HepG2 (cell line): Measurements from ENCODE around the gene FMNL1. TPM values are rescaled to one million over a fixed set of nuclear protein-coding genes. Genes with fewer than 3 reads are reported as not detected.
A peak's percentile ranks its signal among the peaks of the same experiment; 100 is the strongest.

Source experiments
- CBX5 ChIP-seq: sonication (generic); formaldehyde crosslinking; IDR thresholded peaks from 2 replicates; pipeline ENCODE4 v1.4.0; 2020; ENCODE audit warnings: missing genetic modification reagents, borderline replicate concordance
- CREB3 ChIP-seq: sonication (generic); formaldehyde crosslinking; IDR thresholded peaks from 2 replicates; pipeline ENCODE4 v1.5.0; 2020; ENCODE audit warnings: missing genetic modification reagents
- ETV5 ChIP-seq: IDR thresholded peaks from 2 replicates; pipeline ENCODE4 v1.6.1; 2018; ENCODE audit warnings: missing biosample characterization, missing genetic modification reagents, inconsistent platforms, borderline replicate concordance
- HNF4G ChIP-seq, 2 experiments: sonication (generic) in 1 of 2; formaldehyde crosslinking in 1 of 2; IDR thresholded peaks; 2 replicates each; pipeline versions ENCODE4 v1.4.0 to v1.6.1; 2011 to 2020; ENCODE audit warnings: borderline replicate concordance in 2 of 2, low read depth in 2 of 2, mild to moderate bottlenecking in 2 of 2, low read length in 1 of 2, missing genetic modification reagents in 1 of 2, moderate library complexity in 1 of 2
- IRF1 ChIP-seq: sonication (generic); formaldehyde crosslinking; IDR thresholded peaks from 2 replicates; pipeline ENCODE4 v1.4.0; 2020; ENCODE audit warnings: low read depth, mild to moderate bottlenecking, missing genetic modification reagents
- KAT7 ChIP-seq: IDR thresholded peaks from 2 replicates; pipeline ENCODE4 v1.6.1; 2018; ENCODE audit warnings: borderline replicate concordance, missing compliant biosample characterization
- KLF16 ChIP-seq, 2 experiments: sonication (generic) in 1 of 2; formaldehyde crosslinking in 1 of 2; IDR thresholded peaks; 2 replicates each; pipeline versions ENCODE4 v1.6.1 to v1.8.0; 2016 to 2023; ENCODE audit warnings: missing genetic modification reagents in 2 of 2, missing compliant biosample characterization in 1 of 2
- PTBP1 ChIP-seq: fragments of 200-400 bp; formaldehyde crosslinking; IDR thresholded peaks from 2 replicates; pipeline ENCODE4 v1.6.1; 2018; ENCODE audit warnings: low read length, low read depth; ENCODE audit not compliant: poor library complexity, severe bottlenecking
- RFX3 ChIP-seq: IDR thresholded peaks from 2 replicates; pipeline ENCODE4 v1.6.1; 2016; ENCODE audit warnings: missing biosample characterization, missing genetic modification reagents
- SOX5 ChIP-seq: IDR thresholded peaks from 2 replicates; pipeline ENCODE4 v1.6.1; 2016; ENCODE audit warnings: borderline replicate concordance
- TBX2 ChIP-seq: sonication (generic); formaldehyde crosslinking; IDR thresholded peaks from 2 replicates; pipeline ENCODE4 v1.5.0; 2020; ENCODE audit warnings: missing genetic modification reagents, mild to moderate bottlenecking, borderline replicate concordance
- TFDP2 ChIP-seq: sonication (generic); formaldehyde crosslinking; IDR thresholded peaks from 2 replicates; pipeline ENCODE4 v1.4.0; 2020; ENCODE audit warnings: missing genetic modification reagents
- ZBTB26 ChIP-seq: IDR thresholded peaks from 2 replicates; pipeline ENCODE4 v1.6.1; 2016; ENCODE audit warnings: missing compliant biosample characterization, missing genetic modification reagents, borderline replicate concordance
- ZBTB43 ChIP-seq: sonication (generic); formaldehyde crosslinking; conservative IDR thresholded peaks from 2 replicates; pipeline ENCODE4 v1.4.0; 2020; ENCODE audit warnings: missing genetic modification reagents
- ZNF10 ChIP-seq: sonication (generic); formaldehyde crosslinking; IDR thresholded peaks from 2 replicates; pipeline ENCODE4 v1.4.0; 2020; ENCODE audit warnings: mild to moderate bottlenecking, low read depth, missing genetic modification reagents, borderline replicate concordance
- ZNF275 ChIP-seq: sonication (generic); formaldehyde crosslinking; IDR thresholded peaks from 2 replicates; pipeline ENCODE4 v1.8.0; 2022; ENCODE audit warnings: missing genetic modification reagents, mild to moderate bottlenecking, inconsistent platforms, borderline replicate concordance
- ZNF33B ChIP-seq: sonication (generic); formaldehyde crosslinking; IDR thresholded peaks from 2 replicates; pipeline ENCODE4 v1.5.1; 2020; ENCODE audit warnings: mild to moderate bottlenecking, missing genetic modification reagents
- ZNF354B ChIP-seq: sonication (generic); formaldehyde crosslinking; IDR thresholded peaks from 2 replicates; pipeline ENCODE4 v1.8.0; 2022; ENCODE audit warnings: mild to moderate bottlenecking, missing genetic modification reagents
- ZNF430 ChIP-seq: sonication (generic); formaldehyde crosslinking; IDR thresholded peaks from 2 replicates; pipeline ENCODE4 v1.9.0; 2021; ENCODE audit warnings: mild to moderate bottlenecking, missing genetic modification reagents
- polyA plus RNA-seq, 8 experiments: library from polyadenylated mRNA; depleted of rRNA in 3 of 8; stranded (reverse) in 7 of 8; unstranded in 1 of 8; fragments of >200 nt; fragmentation: Illumina TruSeq in 4 of 8; extraction: Trizol in 4 of 8; gene quantifications; 2 replicates each; pipeline versions ENCODE4 v1.2.1 to v1.2.3, GENCODE V29; 2011 to 2016; ENCODE audit warnings: low read depth in 4 of 8, missing spikeins in 1 of 8, mixed read lengths in 1 of 8; ENCODE audit not compliant: insufficient read depth in 1 of 8
- total RNA-seq, 5 experiments: library from RNA; depleted of rRNA; stranded (reverse); fragments of >200 nt; fragmentation: Illumina TruSeq; extraction: Trizol; gene quantifications; 2 replicates each; pipeline ENCODE4 v1.2.3, GENCODE V29; 2016; ENCODE audit warnings: low read depth in 1 of 5

The FMNL1 gene
- total and polyA plus RNA-seq, 2 of the 13 experiments (the other 11 are each of a cell fraction or from before 2014, with no cell fraction given) = 0.53 to 0.70 TPM

GRCh38 chr17:45197555-45198334, 23.9 kb upstream of the FMNL1 start (continued):
- peak; percentile 45; the same call in 1 of the 2 replicates for TF ChIP-seq ZNF33B (CRISPR knock-in tag)
- TF ChIP-seq ZBTB26 = peak; percentile 89
- TF ChIP-seq TFDP2 (CRISPR knock-in tag) = peak; percentile 62; the same call in 1 of the 2 replicates
- TF ChIP-seq ZNF354B = no peak
- peak; percentile 91 for TF ChIP-seq TBX2 (CRISPR knock-in tag)
- no peak for TF ChIP-seq CREB3 (CRISPR knock-in tag)
- peak in 1 of 2 experiments; percentile 93; a peak in 2 of 4 replicates for TF ChIP-seq KLF16 (CRISPR knock-in tag; IDR thresholded peaks at IDR 0.05)
- TF ChIP-seq ZNF275 (CRISPR knock-in tag) = peak; percentile 79; the same call in 1 of the 2 replicates
- no peak for TF ChIP-seq RFX3 (CRISPR knock-in tag)
- TF ChIP-seq ETV5 (CRISPR knock-in tag) = peak; percentile 75; the same call in 1 of the 2 replicates
- peak; percentile 85; the same call in 1 of the 2 replicates for TF ChIP-seq KAT7 (CRISPR knock-in tag)
- peak; percentile 62; the same call in 1 of the 2 replicates for TF ChIP-seq ZBTB43 (CRISPR knock-in tag)
- TF ChIP-seq CBX5 (CRISPR knock-in tag) = peak; percentile 96; the same call in 1 of the 2 replicates
- TF ChIP-seq PTBP1 = peak; percentile 80
- TF ChIP-seq ZNF430 (CRISPR knock-in tag) = 0 out of 2 replicates have a peak, but pooled peaks have one; percentile 62
- no peak for TF ChIP-seq ZNF10 (CRISPR knock-in tag)
- TF ChIP-seq HNF4G (IDR thresholded peaks at IDR 0.05; ENCODE audit: borderline replicate concordance, low read depth, low read length) = peak; percentile 28; the same call in 1 of the 2 replicates
- TF ChIP-seq HNF4G (CRISPR knock-in tag; IDR thresholded peaks at IDR 0.05; ENCODE audit: borderline replicate concordance, low read depth) = peak; percentile 92; the same call in 1 of the 2 replicates
- TF ChIP-seq IRF1 (CRISPR knock-in tag) = 0 out of 2 replicates have a peak, but pooled peaks have one; percentile 70
- peak; percentile 68 for TF ChIP-seq SOX5 (CRISPR knock-in tag)
